ENCODE measurements around the gene TMEM161A. TPM values are rescaled to one million over a fixed set of nuclear protein-coding genes. Genes with fewer than 3 reads are reported as not detected.

Gene TMEM161A
- total and polyA plus RNA-seq, 9 of the 15 experiments (the other 6 are each of a cell fraction or from before 2014, with no cell fraction given), result 0.63 to 92.3 (median 38.9) TPM

- peaks cover 35% of the 10 kb centered on the region; the same call in 2 of the 3 replicates for H3K36me3 ChIP-seq (ENCODE audit: control insufficient read depth, insufficient read depth, low read length)
- no TSS peak for BruUV-seq (replicated peaks)
- H3K4me1 ChIP-seq (replicated peaks in 1 of 2; ENCODE audit: control insufficient read depth in 2 of 2, insufficient read depth in 2 of 2, low read length in 2 of 2), result peaks cover 14 to 45% of the 10 kb centered on the region in 2 experiments
- H3K9me1 ChIP-seq (ENCODE audit: control insufficient read depth, insufficient read depth, low read length), result no peaks in the 10 kb centered on the region
- H3K9ac ChIP-seq (ENCODE audit: insufficient read depth in 1 of 2, low read depth in 2 of 2, low read length in 2 of 2), result peak overlapping the region; percentile 61 to 80
- H3K79me2 ChIP-seq (ENCODE audit: control insufficient read depth, insufficient read depth, low read length), result no peaks in the 10 kb centered on the region
- FAIRE-seq (peak; percentile 92), ATAC-seq (peak; percentile 96), DNase-seq (ENCODE audit: extremely low read depth in 1 of 4, low spot score in 3 of 4) (peak; percentile 92 to 95 (median 93))
- peak overlapping the region; percentile 83 for H3K4me2 ChIP-seq (ENCODE audit: insufficient read depth, low read length)
- intact Hi-C loops (cut with micrococcal nuclease) (loop anchor here (2.0 kb wide), 1 partner anchor 73 kb away; the partner anchor contains the start of genes ARMC6 and SUGP2), in situ Hi-C loops (cut with MboI) (no loop called here)
- WGBS (ENCODE audit: insufficient coverage, low coverage, missing lambda C conversion rate), result 11% methylated on average over 24 of the region's 36 CpGs
- no peaks in the 10 kb centered on the region for H3K9me3 ChIP-seq (replicated peaks; ENCODE audit: control insufficient read depth, insufficient read depth, low read depth, low read length)
- H4K20me1 ChIP-seq (replicated peaks; ENCODE audit: control insufficient read depth, insufficient read depth, low read length), result no peaks in the 10 kb centered on the region
- CTCF ChIA-PET (ENCODE audit: low intra/inter-chr PET ratio), result no interaction called here
- POLR2A ChIA-PET, result interaction anchor here (0.6 kb wide), 1 partner anchor 18 kb away, joined by 3 read pairs; no protein-coding TSS in a partner anchor
- H3K4me3 ChIP-seq, result peak overlapping the region; percentile 41
- H3K27ac ChIP-seq (ENCODE audit: extremely low read depth, low read depth, low read length), result peak overlapping the region; percentile 75
- H2AFZ ChIP-seq (ENCODE audit: low read depth, low read length), result peak overlapping the region; percentile 91
- H3K27me3 ChIP-seq (ENCODE audit: control insufficient read depth in 2 of 2, insufficient read depth in 2 of 2, low read length in 2 of 2), result no peaks in the 10 kb centered on the region
- no peak for TF ChIP-seq TCF7L2 (IDR thresholded peaks at IDR 0.05; ENCODE audit: low read depth, low read length)
- no peak for TF ChIP-seq HBP1 (CRISPR knock-in tag; IDR thresholded peaks at IDR 0.05)
- TF ChIP-seq ZNF77 (CRISPR knock-in tag; IDR thresholded peaks at IDR 0.05), result no peak
- no peak for TF ChIP-seq MLLT1 (IDR thresholded peaks at IDR 0.05)
- TF ChIP-seq DEAF1 (CRISPR knock-in tag; IDR thresholded peaks at IDR 0.05), result no peak
- TF ChIP-seq TAF1 (IDR thresholded peaks at IDR 0.05; ENCODE audit: control insufficient read depth, extremely low read depth, insufficient read depth, low read length, severe bottlenecking), result peak; percentile 37
- no peak for TF ChIP-seq ZBTB34 (CRISPR knock-in tag; IDR thresholded peaks at IDR 0.05)
- no peak for TF ChIP-seq PRMT5 (CRISPR knock-in tag; IDR thresholded peaks at IDR 0.05)
- no peak for TF ChIP-seq CHD2 (IDR thresholded peaks at IDR 0.05; ENCODE audit: low read depth, low read length)
- no peak for TF ChIP-seq ILK (tag; IDR thresholded peaks at IDR 0.05; ENCODE audit: borderline replicate concordance, low read depth)
- no peak for TF ChIP-seq CEBPZ (IDR thresholded peaks at IDR 0.05; ENCODE audit: borderline replicate concordance, low read depth, low read length)
Observed at GRCh38 chr19:19105365-19106055, 32.8 kb downstream of the TMEM161A start.
